ENCODE data around the gene KATNAL1. TPM values are rescaled to one million over a fixed set of nuclear protein-coding genes. Genes with fewer than 3 reads are reported as not detected.

The KATNAL1 gene
- 9.3 and 20.2 TPM in 2 replicates for total RNA-seq (ENCODE audit: low replicate concordance)
- long read RNA-seq, full-length matches to known transcripts = 7 of 13 reads
- long read RNA-seq, partial matches to known transcripts = 3 of 13 reads
- long read RNA-seq, other reads (novel, unspliced or antisense) = 3 of 13 reads

DNA sequence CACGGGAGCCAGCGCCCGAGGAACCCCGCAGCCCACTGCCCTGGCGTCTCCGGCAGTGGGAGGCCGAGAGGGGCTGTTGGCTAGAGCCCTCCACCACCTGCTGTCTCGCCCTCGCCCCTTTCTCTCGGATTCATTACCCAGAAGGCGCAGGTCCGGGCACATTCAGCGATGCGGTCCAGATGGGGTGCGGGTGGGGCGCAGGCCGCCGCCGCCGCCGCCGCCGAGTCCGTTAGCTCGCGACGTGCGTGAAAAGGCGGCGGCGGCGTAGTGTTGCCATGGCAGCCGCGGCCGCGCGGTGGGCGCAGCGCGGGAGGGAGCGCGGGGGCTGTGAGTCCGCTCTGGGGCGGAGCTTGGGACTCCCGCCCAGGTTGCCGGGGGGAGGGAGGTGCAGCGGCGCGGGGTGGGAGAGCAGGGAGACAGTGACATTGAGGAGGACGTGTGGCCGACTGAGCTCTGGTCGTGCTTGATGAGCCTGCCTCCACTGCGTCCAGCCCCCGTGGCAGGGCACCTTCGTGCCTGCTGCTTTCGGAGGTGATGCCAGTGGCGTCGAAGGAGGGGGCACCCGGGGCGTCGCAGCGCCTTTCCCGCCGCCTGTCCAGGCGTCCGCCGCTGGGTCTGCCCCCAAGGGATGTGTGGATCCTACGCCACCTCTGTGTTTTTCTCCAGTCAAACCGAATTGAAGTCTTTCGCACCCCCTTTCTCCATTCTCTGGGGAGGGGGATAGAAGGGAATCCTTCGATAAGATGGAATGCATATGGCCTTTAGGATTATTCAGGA, at the start of gene KATNAL1:
KATNAL1 (minus strand) TSS at position 358 of the 777 bp plus-strand sequence. CDS start 23,774 bp downstream, outside the sequence.
- Mint-ChIP-seq H3K9me3 (no peaks in the 10 kb centered on the region), H3K4me3 (peak within 1 kb of the TSS; percentile 88), H3K27ac (peak within 1 kb of the TSS; percentile 50), H3K36me3 (no peaks in the 10 kb centered on the region), H3K27me3 (no peaks in the 10 kb centered on the region), H3K4me1 (ENCODE audit: unreplicated experiment) (peaks cover 27% of the 10 kb centered on the region)
- TF ChIP-seq, protein P1, sequence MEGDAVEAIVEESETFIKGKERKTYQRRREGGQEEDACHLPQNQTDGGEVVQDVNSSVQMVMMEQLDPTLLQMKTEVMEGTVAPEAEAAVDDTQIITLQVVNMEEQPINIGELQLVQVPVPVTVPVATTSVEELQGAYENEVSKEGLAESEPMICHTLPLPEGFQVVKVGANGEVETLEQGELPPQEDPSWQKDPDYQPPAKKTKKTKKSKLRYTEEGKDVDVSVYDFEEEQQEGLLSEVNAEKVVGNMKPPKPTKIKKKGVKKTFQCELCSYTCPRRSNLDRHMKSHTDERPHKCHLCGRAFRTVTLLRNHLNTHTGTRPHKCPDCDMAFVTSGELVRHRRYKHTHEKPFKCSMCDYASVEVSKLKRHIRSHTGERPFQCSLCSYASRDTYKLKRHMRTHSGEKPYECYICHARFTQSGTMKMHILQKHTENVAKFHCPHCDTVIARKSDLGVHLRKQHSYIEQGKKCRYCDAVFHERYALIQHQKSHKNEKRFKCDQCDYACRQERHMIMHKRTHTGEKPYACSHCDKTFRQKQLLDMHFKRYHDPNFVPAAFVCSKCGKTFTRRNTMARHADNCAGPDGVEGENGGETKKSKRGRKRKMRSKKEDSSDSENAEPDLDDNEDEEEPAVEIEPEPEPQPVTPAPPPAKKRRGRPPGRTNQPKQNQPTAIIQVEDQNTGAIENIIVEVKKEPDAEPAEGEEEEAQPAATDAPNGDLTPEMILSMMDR (conservative IDR thresholded peaks at IDR 0.05) = no peak
- peak; percentile 84 for DNase-seq (ENCODE audit: extremely low spot score, unreplicated experiment)

DNA sequence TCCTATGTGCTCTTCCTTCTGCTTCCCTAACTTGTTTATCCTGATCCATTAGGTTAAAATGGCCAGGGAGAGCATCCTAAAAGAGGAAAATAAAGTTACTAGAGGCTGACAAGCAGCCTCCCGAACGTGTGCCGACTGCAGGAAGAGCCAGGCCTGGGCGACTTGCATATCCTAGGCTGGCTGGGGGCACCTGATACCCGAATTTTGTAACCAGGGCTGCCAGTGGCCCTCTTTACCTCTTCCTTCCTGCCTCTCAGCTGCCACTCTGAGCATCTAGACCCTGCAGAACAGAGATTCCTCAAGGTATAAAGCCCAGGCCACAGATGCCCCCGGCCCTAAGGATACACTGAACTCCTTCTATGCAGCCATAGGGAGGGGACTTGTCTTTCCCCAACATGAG, 48.5 kb upstream of the KATNAL1 start:
- Mint-ChIP-seq H3K9me3 (peaks cover 10% of the 10 kb centered on the region), H3K27me3 (no peaks in the 10 kb centered on the region), H3K4me3 (no peak overlapping the region), H3K4me1 (ENCODE audit: unreplicated experiment) (peaks cover 15% of the 10 kb centered on the region), H3K27ac (no peak overlapping the region), H3K36me3 (no peaks in the 10 kb centered on the region)
- TF ChIP-seq, protein P1 (conservative IDR thresholded peaks at IDR 0.05) = no peak
- DNase-seq (ENCODE audit: extremely low spot score, unreplicated experiment) = no peak

DNA sequence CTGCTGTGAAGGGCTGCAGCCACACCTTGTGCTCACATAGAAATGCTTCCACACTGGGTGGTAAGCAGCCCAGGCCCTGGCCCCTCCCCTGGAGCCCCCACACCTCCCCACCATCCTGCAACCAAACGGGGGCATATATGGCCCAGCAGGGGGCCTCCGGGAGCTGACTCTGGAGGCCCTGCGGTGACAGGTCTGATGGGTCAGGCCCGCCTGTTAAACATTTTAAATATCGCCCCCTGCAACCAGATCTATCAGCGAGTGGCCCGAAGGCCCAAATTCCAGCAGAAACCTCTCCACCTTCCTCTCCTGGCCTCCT, 48.0 kb upstream of the KATNAL1 start:
- Mint-ChIP-seq H3K4me3 (peak overlapping the region; percentile 19), H3K4me1 (ENCODE audit: unreplicated experiment) (peaks cover 15% of the 10 kb centered on the region), H3K27ac (no peak overlapping the region), H3K36me3 (no peaks in the 10 kb centered on the region), H3K9me3 (peaks cover 10% of the 10 kb centered on the region), H3K27me3 (no peaks in the 10 kb centered on the region)
- no peak for DNase-seq (ENCODE audit: extremely low spot score, unreplicated experiment)
- TF ChIP-seq, protein P1 (conservative IDR thresholded peaks at IDR 0.05) = peak; percentile 61

DNA sequence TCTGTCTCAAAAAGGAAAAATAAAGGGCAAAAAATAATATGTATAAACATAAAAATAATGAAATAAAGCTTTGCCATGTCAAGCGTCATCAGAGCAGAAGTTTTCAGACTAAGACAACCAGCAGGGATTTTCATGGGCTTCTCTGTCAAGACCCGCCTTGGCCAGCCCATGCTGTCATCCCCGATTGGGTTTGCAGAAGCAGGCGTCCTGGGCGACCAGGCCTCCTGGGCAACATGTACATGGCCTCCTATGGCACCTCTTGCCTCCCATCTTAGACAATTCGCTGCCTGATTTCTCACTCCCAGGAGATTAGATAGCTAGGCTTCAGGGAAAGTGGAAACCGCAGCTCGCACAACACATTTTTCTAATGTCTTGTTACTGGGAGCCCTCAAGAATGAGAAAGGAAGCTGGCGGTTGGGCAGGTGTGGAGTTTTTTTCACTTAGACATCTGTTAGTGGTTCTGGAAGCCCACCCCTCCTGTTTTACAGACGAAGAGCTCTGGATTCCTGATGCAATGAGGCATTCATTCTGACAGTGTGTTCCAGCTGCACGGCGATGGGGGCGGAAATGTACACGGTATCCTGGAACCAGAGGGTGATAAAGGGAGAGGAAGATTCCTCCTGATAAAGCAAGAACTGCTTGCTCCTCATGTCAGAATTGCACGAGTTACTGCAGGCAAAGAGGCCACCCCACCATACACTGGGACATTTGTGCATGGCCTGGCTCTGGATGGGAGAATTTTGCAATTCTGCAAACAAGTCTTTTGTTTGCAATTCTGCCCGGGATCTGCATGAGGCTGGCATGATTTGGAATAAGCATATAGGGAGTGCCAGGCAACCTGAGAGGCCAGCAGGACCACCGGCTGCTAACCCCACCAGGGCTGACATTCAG, 47.4 kb upstream of the KATNAL1 start:
- no peaks in the 10 kb centered on the region for H3K36me3 Mint-ChIP-seq

More for the DNA sequence above, 47.4 kb upstream of the KATNAL1 start:
- DNase-seq (ENCODE audit: extremely low spot score, unreplicated experiment) = no peak
- no peak overlapping the region for H3K27ac Mint-ChIP-seq
- no peak overlapping the region for H3K4me3 Mint-ChIP-seq
- TF ChIP-seq, protein P1 (conservative IDR thresholded peaks at IDR 0.05) = no peak
- no peaks in the 10 kb centered on the region for H3K27me3 Mint-ChIP-seq
- peaks cover 10% of the 10 kb centered on the region for H3K9me3 Mint-ChIP-seq
- H3K4me1 Mint-ChIP-seq (ENCODE audit: unreplicated experiment) = peaks cover 15% of the 10 kb centered on the region
